Suppressor macrophage treated with lipopolysaccharide for 1 hour (primary cell): ENCODE measurements around the gene SYNGR4.
"Not testable (repeated sequence)": the region's sequence is repeated elsewhere in the genome, so short reads cannot be mapped to it uniquely, and the experiment has no call there.

Experiments used
- DNase-seq, 3 donors: peaks; one replicate each; pipeline ENCODE4 v3.0.0-alpha.2; 2020 to 2022

Gene SYNGR4

GRCh38 chr19:48363810-48364597 lies at the start of gene SYNGR4, which contains the start of gene TMEM143:
SYNGR4 (plus strand) TSS chr19:48364367; CDS start chr19:48365843, 1,476 bp downstream.
TMEM143 (minus strand) TSS chr19:48363940; CDS start chr19:48363920, 20 bp downstream.
- peak; percentile 100 for DNase-seq

GRCh38 chr19:48315712-48316111 lies 48.5 kb upstream of the SYNGR4 start:
- DNase-seq, result no peak

- DNase-seq, result not testable (repeated sequence)
Measured at GRCh38 chr19:48317708-48317960, 46.5 kb upstream of the SYNGR4 start.

GRCh38 chr19:48318286-48318987 lies 45.7 kb upstream of the SYNGR4 start:
- DNase-seq, result no peak

GRCh38 chr19:48319647-48320541 lies 44.3 kb upstream of the SYNGR4 start:
- peak; percentile 82 to 94 (median 91) for DNase-seq

GRCh38 chr19:48321372-48321621 lies 42.9 kb upstream of the SYNGR4 start:
- DNase-seq, result peak; percentile 86 to 96 (median 94)

- DNase-seq, result peak; percentile 97 to 100 (median 99)
Measured at GRCh38 chr19:48321622-48322591, 42.3 kb upstream of the SYNGR4 start.

- DNase-seq, result peak; percentile 80 to 89 (median 80)
Measured at GRCh38 chr19:48325265-48325910, 38.8 kb upstream of the SYNGR4 start, which contains the start of gene EMP3. EMP3 (plus strand) TSS chr19:48325552; CDS start chr19:48326845, 1,293 bp downstream.

GRCh38 chr19:48329167-48329891 lies 34.8 kb upstream of the SYNGR4 start:
- DNase-seq, result peak; percentile 78 to 81 (median 81)

GRCh38 chr19:48330012-48330681 lies 34.0 kb upstream of the SYNGR4 start:
- peak; percentile 79 to 80 (median 79) for DNase-seq

- no peak for DNase-seq
Measured at GRCh38 chr19:48332351-48332661, 31.9 kb upstream of the SYNGR4 start.

- DNase-seq, result peak; percentile 87 to 92 (median 90)
Measured at GRCh38 chr19:48332662-48333466, 31.3 kb upstream of the SYNGR4 start.

GRCh38 chr19:48333467-48334384 lies 30.4 kb upstream of the SYNGR4 start:
- peak; percentile 94 to 97 (median 96) for DNase-seq

- DNase-seq, result no peak
Measured at GRCh38 chr19:48338253-48338755, 25.9 kb upstream of the SYNGR4 start.

GRCh38 chr19:48338802-48339503 lies 25.2 kb upstream of the SYNGR4 start:
- no peak for DNase-seq

GRCh38 chr19:48340995-48341394 lies 23.2 kb upstream of the SYNGR4 start:
- no peak for DNase-seq
